ENCODE measurements around the gene GNB1.
A peak's percentile ranks its signal among the peaks of the same experiment; 100 is the strongest.

GNB1 gene

DNA sequence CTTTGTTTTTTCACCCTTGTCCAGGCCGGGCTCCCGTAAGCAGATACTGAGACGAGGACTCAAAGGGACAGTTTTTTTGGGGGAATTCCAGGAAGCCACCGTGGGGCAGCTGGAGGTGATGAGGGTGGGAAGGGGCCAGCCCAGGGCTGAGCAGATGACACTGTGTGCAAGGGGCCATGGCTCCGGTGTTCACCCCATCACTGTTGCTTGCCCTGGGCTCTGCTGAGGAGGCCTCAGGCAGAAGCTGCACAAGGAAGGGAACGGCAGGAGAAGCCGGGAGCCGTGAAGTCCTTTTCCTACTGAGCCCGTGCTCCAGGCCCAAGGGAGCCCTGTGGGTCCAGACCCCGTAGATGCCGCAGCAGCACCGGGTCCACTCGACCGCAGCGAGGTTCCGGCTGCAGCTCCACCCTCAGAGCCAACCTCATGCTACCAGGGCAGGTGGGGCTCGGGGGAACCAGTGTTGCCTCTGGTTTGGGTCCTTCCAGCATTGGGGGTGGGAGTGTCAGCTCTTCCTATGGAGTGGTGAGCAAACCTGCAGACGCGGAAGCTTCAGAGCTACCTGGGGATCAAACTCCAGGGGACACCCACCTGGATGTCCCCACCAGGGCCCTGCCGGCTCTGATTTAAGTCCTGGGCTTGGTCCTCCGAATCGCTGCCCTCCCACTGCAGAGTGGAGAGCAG lies 19.9 kb upstream of the GNB1 start:
- no peak for DNase-seq (ENCODE audit: low read depth in 2 of 2)

DNA sequence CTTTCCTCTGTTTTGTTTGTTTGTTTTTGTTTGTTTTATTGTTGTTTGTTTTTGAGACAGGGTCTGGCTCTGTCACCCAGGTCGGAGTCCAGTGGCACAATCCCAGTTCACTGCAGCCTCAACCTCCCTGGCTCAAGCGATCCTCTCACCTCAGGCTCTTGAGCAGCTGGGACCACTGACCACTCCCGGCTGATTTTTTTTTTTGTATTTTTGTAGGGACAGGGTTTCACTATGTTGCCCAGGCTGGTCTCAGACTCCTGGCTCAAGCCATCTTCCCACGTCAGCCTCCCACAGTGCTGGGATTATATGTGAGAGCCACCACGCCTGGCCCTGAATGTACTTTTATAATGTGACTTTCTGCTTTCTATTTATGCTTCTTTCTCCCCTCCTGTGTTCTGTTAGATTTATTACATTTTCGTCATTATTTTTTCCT lies 19.2 kb upstream of the GNB1 start:
- no peak for DNase-seq (ENCODE audit: low read depth in 2 of 2)

DNA sequence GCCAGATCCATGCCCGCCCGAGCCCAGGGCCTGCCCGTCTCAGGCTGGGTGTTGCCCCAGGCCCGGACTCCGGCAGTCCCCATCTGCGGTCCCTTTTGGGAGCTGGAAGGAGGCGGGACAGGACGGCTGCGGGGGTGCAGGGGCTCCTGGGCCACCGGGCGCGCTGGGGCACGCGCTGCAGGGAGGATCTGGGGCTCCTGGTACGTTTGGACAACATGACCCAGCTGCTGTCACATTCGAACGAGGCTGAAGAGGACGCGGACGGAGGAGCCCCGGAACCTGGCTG lies 17.6 kb upstream of the GNB1 start:
- DNase-seq (ENCODE audit: low read depth in 2 of 2), result no peak

DNA sequence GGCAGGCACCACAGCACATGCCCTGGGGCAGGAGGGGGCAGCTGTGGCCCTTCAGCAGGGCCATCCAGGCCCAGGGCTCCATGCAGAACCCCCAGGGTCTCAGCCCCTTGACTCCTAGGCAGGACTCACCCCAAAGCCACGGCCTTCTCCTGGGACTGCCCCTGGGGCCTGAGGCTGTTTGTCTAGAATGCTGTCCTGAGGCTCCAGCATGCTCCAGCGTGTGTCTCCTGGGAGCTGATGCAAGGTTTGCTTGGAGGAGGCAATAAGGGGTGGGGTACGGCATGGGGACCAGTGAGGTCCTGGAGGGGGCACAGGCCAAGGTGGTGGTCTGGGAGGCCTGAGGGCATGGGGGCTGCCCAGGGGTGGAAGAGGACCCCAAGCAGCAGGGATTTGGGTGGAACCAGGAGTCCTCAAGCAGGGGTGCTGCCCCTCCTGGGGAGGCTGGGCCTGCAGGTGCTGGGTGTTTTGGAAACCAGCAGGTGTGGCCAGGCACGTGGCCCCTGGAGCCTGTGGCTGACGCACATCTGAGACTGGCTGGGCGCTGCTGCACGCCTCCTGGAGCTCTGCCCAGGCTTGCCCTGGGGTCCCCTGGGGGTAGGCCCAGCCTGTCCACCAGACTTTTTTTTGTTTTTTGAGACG lies 16.3 kb upstream of the GNB1 start:
- no peak for DNase-seq (ENCODE audit: low read depth in 2 of 2)

DNA sequence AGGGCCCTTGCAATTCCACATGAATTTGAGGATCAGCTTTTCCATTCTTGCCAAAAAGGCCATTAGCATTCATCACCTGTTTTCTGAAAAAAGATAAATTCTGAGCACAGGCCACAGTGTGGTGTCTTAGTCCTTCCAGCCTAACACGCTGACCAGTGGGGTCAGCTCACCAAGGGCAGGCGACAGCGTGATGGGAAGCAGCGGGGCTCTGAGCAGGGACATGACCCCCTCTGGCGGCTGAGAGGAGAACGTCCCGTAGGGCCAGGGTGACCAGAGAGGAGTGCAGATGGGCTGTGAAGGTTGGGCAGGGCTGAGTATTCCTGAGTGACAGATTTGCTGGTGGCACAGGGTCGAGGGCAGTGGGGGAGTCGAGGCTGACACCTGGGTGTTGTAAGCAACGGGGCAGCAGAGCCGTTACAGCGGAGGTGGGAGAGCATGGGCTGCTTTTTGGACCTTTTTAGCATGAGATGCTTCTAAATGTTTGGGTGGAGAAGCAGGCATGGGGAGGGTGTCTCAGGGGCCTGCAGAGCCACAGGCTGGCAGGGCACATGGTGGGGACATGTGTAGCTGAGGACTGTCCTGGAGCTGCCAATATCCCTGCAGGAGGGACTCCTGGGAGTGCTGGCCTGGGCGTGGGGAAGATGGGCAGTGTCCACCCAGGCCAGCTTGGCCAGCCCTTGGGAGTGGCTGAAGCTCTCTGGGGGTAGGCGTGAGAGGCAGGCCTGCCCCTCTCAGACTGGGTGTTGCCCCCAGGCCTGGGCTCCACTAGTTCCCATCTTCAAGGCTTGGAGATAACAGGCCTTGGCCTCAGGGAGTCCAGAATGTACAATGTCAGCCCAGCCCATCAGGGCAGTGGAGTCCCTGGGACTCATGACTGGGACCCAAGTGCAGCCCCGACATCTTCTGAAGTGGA lies 15.6 kb upstream of the GNB1 start:
- DNase-seq (ENCODE audit: low read depth in 2 of 2), result peak in 1 of 2 experiments; percentile 18

DNA sequence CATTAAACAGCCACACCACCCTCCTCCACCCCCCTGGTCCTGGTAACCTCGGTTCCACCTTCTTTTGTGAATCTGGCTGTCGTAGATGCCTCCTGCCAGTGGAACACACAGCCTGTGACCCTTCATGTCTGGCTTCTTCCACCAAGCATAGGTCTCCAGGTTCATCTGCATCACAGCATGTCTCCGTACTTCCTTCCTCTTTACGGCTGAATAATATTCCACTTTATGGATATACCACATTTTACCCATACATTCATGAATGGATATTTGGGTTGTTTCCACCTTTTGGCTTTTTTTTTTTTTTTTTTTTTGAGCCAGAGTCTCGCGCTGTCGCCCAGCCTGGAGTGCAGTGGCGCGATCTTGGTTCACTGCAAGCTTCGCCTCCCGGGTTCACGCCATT lies 12.3 kb upstream of the GNB1 start:
- no peak for DNase-seq (ENCODE audit: low read depth in 2 of 2)

DNA sequence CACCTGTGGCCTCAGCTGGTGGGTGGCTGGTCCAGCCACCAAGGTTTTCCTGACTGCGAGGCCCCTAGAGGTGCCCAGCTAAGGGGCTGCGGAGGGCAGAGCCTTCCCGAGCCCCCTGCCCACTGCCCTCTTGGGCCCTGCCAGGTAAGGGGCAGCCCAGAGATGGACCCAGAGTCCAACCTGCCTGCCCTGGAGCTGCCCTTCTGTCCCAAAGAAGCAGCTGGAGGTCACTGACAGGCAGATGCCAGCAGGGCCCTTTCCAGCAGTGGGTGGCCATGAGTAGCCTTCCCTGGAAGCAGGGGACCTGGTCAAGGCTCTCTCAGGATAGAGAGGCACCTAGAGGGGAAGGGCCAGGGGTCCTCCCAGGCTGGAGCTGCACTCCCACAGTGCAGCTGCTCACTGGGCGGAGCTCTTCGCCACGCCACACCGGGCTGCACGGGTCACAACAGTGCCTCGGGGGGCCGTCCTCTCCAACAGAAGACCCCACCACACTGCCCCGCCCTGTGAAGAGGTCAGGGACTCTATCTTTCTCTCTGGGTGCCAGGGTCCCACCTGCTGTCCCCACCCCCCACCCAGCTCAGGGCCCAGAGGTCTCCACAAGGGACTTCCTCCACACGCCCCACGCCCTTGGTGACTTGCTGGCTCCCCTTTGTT lies 10.9 kb upstream of the GNB1 start:
- DNase-seq (ENCODE audit: low read depth in 2 of 2), result no peak

DNA sequence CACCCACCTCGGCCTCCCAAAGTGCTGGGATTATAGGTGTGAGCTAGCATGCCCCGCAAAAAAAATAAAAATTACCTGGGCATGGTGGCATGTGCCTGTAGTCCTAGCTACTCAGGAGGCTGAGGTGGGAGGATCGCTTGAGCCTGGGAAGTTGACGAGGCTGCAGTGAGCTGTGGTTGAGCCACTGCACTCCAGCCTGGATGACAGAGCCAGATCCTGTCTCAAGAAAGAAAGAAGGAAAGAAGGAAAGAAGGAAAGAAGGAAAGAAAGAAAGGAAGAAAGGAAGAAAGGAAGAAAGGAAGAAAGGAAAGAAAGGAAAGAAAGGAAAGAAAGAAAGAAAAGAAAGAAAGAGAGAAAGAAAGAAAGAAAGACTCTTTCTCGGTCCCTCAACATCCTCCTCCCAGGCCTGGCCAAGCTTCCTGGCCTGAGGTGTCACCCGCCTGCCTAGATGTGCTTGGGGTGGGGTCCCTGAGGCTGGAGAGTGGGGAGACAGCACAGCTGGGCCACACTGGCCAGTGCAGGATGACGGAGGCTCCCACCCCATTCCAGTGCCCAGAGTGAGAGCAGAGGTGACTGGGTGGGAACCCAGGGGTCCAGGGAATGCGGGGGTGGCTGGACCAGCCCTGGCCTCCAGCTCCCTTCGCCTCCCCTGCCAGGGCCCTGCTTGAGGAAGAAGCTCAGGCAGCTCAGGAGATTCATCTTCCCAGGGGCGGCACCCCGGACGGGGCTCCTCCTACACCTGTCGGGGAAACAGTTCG lies 10.2 kb upstream of the GNB1 start:
- DNase-seq (ENCODE audit: low read depth in 2 of 2), result no peak

DNA sequence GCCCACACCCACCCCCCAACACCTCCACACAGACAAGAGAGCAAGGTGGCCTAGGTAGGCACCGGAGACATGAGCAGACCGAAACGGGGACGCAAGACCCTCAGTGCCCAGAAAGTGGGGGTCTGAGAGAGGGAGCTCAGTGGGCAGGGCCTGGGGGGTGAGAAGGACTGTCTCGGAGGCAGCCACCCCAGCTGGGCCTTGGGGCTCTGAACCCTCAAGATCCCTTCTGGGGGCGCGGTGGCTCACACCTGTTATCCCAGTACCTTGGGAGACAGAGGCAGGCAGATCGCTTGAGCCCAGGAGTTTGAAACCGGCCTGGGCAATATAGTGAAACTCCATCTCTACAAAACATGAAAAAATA lies 9.1 kb upstream of the GNB1 start:
- DNase-seq (ENCODE audit: low read depth in 2 of 2), result no peak

DNA sequence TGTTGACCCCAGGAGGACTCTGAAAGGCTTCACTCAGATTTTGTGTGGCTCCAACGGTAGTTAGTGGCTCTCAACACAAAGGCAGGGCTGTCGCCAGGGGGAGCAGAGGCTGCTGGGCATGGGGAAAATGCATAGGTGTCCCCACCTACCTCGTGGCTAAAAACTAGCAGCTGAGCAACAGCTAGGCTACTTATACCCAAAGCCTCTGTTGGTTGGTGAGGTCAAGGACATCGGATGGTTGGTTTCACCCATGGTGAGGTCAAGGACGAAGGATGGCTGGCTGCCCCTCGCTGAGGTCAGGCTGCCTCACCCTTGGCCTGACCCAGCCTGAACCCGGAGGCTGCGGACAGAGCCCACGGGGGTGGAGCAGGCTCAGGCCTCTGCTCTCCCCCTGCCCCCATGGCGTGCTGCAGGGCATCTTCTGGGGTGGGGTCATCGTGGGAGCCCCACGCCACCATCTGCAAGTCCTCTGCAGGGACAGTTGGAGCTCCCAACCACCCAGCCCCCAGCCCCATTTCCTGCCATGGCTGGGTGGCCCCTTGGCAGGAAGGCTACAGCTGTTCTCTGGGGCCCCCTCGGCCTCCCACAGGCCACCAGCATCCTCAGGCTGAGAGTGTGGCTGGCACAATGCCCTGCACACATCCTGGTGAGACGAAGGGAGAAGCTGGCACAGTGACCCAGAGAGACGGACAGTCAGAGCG lies 8.5 kb upstream of the GNB1 start:
- no peak for DNase-seq (ENCODE audit: low read depth in 2 of 2)

DNA sequence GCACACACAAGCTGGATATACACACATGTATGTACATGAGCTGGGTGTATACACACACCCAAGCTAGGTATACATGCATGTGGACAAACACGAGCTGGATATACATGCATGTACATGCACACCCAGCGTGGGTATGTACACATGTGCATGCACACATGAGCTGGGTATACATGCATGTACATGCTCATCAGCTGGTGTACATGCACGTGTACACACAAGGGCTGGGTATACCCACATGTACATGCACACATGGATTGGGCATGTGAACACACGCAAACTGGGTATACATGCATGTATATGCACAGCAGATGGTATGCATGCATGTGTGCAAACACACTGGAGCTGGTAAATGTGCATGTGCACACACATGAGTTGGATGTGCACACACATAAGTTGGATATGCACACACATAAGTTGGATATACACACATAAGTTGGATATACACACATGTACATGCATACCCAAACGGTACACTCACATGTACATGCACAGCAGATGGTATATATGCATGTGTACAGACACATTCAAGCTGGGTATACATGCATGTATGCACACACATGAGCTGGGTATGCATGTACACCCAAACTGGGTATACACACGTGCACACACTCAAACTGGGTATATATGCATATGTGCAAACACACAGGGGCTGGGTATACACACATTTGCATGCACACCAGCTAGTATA lies 7.5 kb upstream of the GNB1 start:
- no peak for DNase-seq (ENCODE audit: low read depth in 2 of 2)

DNA sequence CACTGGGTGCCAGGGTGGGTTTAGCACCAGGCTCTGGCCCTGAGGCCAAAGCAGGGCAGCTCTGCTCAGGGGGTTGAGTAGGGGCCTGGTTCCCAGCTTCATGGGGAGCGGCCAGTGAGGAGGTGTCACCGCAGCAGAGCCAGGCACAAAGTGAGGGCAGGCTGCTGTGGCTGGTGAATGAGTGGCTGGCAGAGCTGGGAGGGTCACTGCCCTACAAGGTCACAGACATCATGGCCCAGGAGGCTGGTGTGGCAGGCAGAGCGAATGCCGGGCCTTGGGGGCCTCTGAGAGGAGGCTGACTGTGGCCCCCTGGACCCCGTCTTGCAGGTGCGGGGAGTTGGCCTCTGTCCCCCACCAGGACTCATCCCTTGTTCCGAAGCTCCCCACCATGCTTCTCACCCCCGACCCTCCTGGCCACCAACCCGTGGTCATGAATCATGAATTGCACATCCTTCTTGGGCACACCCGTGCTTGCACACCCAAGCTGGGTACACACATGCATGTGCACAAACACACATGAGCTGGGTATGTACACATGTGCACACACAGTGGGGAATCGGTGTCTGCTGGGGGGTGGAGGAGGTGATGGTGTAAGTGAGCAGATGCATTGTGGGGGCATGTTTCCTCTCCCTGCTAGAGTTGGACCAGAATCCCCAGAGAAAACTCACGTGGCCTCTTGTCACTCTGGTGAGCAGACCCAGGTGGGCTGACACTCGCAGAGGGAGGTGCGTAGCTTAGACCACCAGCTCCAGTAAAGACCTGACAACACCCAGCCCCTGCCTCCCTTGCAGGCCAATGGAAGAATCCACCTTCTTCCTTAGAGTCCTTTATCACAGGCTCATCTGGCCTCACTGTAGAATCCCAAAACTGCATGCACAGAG lies 4.8 kb upstream of the GNB1 start:
- no peak for DNase-seq (ENCODE audit: low read depth in 2 of 2)

DNA sequence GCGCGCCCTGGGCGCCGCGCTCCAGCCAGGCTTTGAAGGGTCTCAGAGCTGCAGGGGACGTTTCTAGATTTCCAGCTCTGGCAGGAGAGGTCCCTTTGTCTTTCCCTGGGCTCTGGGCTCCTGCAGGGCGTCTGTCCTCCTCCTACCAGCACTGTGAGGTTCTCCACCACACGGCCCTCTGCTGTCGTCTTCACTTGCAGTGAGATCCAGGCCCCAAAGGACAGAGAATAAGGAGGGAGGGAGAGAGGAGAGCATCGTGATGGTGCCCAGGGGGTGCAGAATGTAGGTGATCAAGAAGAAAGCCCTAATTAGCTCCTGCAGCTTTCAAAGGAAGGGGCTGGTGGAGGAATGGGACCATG lies 4.2 kb upstream of the GNB1 start:
- DNase-seq (ENCODE audit: low read depth in 2 of 2), result no peak

DNA sequence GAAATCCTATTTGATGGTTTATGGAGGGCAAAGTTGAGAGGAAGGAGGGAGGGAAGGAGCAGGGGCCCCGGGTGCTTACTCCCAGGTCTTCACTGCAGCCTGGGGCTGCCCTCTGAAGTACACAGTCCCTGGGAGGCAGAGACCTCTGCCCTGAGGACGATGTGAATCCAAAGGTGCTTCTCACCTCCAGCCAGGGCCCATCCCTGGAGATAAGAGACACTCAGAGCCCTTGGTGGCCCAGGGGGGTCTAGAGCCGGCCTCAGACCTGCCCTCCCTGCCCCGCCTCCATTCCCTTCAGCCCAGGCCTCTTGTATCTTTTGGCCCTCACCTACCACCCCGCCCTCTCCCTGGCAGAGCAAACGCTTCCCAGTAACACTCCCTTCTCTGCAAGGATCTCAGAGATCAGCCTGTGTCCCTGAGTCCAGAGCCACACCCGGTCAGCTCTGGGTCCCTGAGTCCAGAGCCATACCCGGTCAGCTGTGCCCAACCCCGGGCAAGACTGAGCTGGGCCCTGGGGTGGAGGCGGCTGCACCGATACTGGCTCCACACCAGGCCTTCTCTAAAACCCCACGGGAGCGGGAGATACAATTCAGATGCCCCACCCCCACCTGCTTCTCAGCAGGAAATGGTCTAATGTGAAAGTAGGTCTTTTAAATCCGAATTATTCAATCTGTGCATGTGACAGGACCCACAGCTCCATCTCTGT lies 3.6 kb upstream of the GNB1 start:
- DNase-seq (ENCODE audit: low read depth in 2 of 2), result no peak

DNA sequence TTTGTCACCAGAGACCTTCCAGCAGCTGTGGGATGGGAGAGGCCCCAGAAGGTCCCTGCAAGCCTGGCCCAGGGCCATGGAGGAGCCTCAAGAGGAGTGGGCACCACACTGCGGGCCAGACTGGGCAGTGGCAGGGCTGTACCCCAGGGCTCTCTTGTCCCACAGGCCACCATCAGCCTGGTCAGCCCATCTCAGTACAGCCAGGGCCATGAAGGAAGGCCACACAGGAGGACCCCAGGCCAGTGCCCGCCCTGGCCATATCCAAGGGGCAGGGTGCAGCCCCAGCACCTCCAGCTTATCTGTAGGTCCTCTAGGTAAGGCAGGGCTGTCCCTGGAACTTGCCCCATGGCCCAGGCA lies 3.1 kb upstream of the GNB1 start:
- DNase-seq (ENCODE audit: low read depth in 2 of 2), result no peak

DNA sequence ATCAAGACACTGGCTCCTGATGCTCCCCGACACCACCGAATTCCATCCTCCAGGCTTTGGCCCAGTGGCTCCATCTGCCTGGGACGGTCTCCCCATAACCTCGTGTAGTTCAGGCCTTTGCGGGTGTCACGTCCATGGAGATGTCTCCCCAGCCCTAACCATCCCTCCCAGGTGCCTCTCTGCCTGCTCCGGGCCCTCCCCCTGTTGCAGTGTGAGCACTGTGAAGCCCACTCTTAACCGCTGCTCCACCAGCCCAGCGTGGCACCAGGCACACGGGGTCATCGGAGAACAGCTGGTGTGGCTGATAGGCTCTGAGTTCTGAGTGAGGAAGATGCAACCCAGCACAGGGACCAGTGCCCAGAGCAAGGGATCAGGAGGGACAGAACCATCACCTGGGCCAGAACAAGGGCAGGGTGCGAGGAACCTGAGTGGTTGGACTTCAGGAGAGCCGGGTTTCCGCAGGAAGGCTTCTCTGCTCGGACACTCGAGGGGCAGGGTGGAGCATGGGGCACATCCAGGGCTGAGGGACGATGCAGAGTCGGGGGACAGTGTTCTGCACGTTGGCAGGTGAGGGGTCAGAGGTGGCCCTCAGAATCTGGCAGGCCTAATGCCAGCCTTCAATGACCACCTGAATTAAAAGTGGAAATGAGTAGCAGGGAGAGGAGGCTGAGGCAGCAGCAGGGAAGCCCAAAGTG lies 2.6 kb upstream of the GNB1 start:
- DNase-seq (ENCODE audit: low read depth in 2 of 2), result no peak

DNA sequence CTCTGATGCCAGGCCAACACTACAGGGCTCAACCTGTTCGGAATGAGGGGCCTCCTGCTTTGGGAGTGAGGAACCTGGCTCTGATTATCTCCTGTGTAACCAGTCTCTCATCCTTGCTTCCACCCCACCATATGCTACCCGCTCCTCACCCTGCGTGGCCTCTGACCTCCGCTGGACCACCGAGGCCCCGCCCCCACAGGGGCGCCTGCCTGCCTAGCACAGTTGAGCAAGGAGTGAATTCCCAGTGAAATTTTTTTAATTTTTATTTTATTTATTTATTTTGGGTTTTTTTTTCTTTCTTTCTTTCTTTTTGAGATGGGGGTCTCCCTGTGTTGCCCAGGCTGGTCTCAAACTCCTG lies 1.9 kb upstream of the GNB1 start:
- DNase-seq (ENCODE audit: low read depth in 2 of 2), result no peak

DNA sequence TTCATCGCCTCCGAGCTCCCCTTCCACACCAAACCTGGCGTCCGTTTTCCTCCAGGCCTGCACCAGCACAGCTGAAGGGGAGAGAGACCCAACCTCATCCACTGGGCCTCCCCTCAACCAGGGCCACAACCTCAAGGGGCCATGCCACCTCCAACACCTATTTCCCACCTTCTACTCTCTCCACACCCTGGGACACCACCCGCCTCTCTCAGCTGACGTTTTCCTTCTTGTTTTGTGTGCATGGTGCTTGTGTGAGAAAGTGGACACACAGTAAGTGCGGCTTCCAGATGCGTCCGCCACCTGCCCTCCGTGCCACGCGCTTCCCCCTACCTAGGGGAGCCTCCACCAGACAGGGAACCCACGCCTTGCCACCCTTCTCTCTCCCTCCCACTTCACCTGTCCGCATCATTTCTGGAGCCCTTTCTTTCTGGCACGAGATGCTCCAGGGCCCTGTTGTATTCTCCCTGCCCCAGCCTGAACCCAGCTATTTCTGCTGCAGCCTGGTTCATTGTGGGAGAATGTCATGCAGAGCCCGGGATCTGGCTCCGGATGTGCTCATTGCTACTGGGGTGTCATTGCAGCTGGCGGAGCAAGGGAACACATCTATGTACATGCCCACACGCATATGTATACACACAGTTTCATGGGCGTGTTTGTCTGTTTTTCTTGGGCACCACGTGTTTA lies 1.3 kb upstream of the GNB1 start:
- no peak for DNase-seq (ENCODE audit: low read depth in 2 of 2)
